T-helper 2 cell treated with Interferon-gamma antibody and Interleukin-4, amounts not matched to agents 5 μg/mL and 100 μg/mL, for 36 hours (primary cell): Measurements from ENCODE around the gene GTPBP1.

Source experiments
- DNase-seq: peaks from one replicate; pipeline ENCODE4 v3.0.0; 2021; ENCODE audit warnings: low spot score
- H3K27ac Mint-ChIP-seq: one replicate; pipeline ENCODE4 v1.8.0; 2021; ENCODE audit warnings: mild to moderate bottlenecking, mixed read lengths
- H3K27me3 Mint-ChIP-seq: one replicate; pipeline ENCODE4 v1.8.0; 2021; ENCODE audit warnings: low read depth, mixed read lengths
- H3K36me3 Mint-ChIP-seq: one replicate; pipeline ENCODE4 v1.8.0; 2021; ENCODE audit warnings: low read depth, mixed read lengths
- H3K4me1 Mint-ChIP-seq: one replicate; pipeline ENCODE4 v1.8.0; 2021; ENCODE audit warnings: low read depth, mixed read lengths
- H3K4me3 Mint-ChIP-seq: one replicate; pipeline ENCODE4 v1.8.0; 2022; ENCODE audit warnings: mild to moderate bottlenecking, moderate library complexity, mixed read lengths
- H3K9me3 Mint-ChIP-seq: one replicate; pipeline ENCODE4 v1.8.0; 2021; ENCODE audit warnings: mixed read lengths

Gene GTPBP1

GRCh38 chr22:38759005-38759404 lies 53.3 kb downstream of the GTPBP1 start:
- Mint-ChIP-seq H3K27ac (peak overlapping the region; percentile 82), H3K4me1 (peaks cover 24% of the 10 kb centered on the region), H3K4me3 (peak overlapping the region; percentile 96), H3K36me3 (peaks cover 22% of the 10 kb centered on the region), H3K9me3 (no peaks in the 10 kb centered on the region), H3K27me3 (no peaks in the 10 kb centered on the region)
- DNase-seq: no peak

DNA sequence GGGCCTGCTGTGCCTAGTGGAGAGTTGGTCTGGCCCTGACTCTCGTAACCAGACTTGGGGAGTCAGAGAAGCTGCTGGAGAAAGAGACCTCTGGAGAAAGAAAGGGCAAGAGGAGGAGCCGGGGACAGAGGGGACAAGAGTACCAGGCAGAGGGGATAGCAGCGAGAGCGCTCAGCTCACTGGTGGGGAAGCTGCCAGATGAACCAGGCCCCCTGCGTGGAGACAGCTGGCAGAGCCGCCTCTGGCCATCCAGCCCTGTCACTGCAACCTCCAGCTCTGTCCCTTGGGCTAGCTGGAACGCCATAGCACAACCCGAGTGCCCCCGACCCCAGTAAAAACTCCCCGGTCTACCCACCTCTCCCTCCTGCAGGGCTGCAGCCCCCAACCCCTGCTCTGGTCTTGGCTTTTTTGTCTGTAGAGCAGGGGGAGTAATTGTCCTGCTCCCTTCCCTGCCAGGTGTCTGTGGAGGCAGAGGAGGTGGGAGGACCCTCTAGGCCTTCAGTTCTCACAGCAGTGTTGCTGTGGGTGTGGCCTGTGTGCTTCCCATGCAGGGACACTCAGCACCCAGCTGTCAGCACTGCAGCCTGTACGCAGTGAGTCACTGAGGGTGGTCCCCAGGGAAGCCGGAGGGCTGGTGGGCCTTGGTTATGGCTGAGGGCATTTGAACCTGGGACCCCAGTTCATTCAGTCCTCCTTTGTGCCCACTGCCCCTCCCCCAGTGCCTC lies 54.9 kb downstream of the GTPBP1 start:
- H3K9me3 Mint-ChIP-seq: no peaks in the 10 kb centered on the region
- H3K4me3 Mint-ChIP-seq: no peak overlapping the region
- no peak overlapping the region for H3K27ac Mint-ChIP-seq
- H3K36me3 Mint-ChIP-seq: peaks cover 11% of the 10 kb centered on the region
- no peak for DNase-seq
- H3K4me1 Mint-ChIP-seq: peaks cover 26% of the 10 kb centered on the region
- H3K27me3 Mint-ChIP-seq: no peaks in the 10 kb centered on the region

GRCh38 chr22:38761202-38762162 lies 55.7 kb downstream of the GTPBP1 start:
- no peak overlapping the region for H3K27ac Mint-ChIP-seq
- H3K4me1 Mint-ChIP-seq: peaks cover 26% of the 10 kb centered on the region
- no peak for DNase-seq
- H3K27me3 Mint-ChIP-seq: no peaks in the 10 kb centered on the region
- H3K36me3 Mint-ChIP-seq: peaks cover 9% of the 10 kb centered on the region
- no peak overlapping the region for H3K4me3 Mint-ChIP-seq
- H3K9me3 Mint-ChIP-seq: no peaks in the 10 kb centered on the region

DNA sequence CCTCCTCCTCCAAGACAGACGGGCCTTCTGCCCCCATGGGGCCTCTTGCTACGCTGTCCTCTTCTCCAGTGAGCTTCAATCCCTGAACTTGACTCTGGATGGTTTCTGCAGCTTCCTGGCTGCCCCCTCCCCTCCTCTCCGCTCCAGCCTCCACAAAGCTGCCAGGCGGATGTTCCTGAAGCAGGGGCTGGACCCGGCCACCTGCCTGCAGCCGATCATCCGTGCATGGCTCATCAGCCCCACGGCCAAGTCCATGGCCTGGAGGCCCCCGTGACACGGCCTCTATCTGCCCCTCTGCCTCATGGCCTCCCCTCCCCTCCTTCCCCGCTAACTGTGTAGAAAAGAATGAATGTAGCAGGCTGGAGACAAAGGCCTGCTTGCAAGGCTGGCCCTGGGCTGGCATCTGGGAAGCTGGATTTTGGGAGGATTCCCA lies 56.8 kb downstream of the GTPBP1 start:
- peaks cover 19% of the 10 kb centered on the region for H3K4me1 Mint-ChIP-seq
- no peak overlapping the region for H3K27ac Mint-ChIP-seq
- H3K9me3 Mint-ChIP-seq: no peaks in the 10 kb centered on the region
- H3K36me3 Mint-ChIP-seq: peaks cover 4% of the 10 kb centered on the region
- no peak overlapping the region for H3K4me3 Mint-ChIP-seq
- no peak for DNase-seq
- H3K27me3 Mint-ChIP-seq: no peaks in the 10 kb centered on the region

GRCh38 chr22:38766076-38766777 lies 60.5 kb downstream of the GTPBP1 start:
- H3K4me3 Mint-ChIP-seq: no peak overlapping the region
- H3K27ac Mint-ChIP-seq: no peak overlapping the region
- H3K27me3 Mint-ChIP-seq: no peaks in the 10 kb centered on the region
- H3K9me3 Mint-ChIP-seq: no peaks in the 10 kb centered on the region
- peaks cover 5% of the 10 kb centered on the region for H3K4me1 Mint-ChIP-seq
- H3K36me3 Mint-ChIP-seq: no peaks in the 10 kb centered on the region
- no peak for DNase-seq

DNA sequence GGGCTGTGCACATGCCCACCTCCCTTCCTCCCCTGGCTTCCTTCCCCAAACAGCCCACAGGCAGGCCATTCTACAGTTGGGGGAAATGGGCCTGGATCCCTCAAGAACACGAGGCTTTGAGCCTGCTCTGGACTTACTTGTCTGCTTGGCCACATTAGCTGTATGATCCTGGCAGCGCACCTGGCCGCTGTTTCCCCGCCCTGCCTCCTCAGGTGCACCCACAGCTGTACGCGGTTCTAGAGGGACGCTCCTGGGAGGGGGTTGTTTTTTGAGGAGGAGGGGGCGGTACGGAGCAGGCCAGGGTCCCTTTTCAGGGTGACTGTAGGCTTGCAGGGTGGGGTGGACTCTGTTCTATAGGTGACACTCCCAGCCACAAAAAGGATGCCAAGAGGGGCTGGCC lies 61.6 kb downstream of the GTPBP1 start:
- Mint-ChIP-seq H3K9me3 (no peaks in the 10 kb centered on the region), H3K27ac (no peak overlapping the region), H3K27me3 (no peaks in the 10 kb centered on the region), H3K4me1 (peaks cover 5% of the 10 kb centered on the region), H3K36me3 (no peaks in the 10 kb centered on the region), H3K4me3 (no peak overlapping the region)
- DNase-seq: no peak

DNA sequence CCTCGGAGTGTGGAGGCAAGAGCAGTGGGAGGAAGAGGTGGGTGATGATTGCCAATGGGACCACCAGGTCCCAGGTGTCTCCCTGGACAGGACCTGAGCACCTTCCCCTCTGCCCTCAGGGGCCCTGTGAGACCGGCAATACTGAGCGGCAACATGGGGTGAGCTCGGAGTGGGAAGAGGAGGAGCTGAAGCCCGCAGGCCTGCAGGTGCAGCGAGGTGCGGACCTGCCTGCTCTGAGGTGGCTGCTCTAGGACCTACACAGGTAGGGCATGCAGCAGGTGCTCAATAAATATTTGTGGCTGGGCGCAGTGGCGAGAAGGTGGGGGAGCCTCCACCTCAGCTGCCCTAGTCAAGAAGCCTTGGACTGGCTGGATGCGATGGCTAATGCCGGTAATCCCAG lies 62.3 kb downstream of the GTPBP1 start:
- Mint-ChIP-seq H3K36me3 (no peaks in the 10 kb centered on the region), H3K27ac (no peak overlapping the region), H3K9me3 (no peaks in the 10 kb centered on the region), H3K27me3 (no peaks in the 10 kb centered on the region), H3K4me3 (no peak overlapping the region), H3K4me1 (peaks cover 5% of the 10 kb centered on the region)
- DNase-seq: no peak

GRCh38 chr22:38770257-38770949 lies 64.7 kb downstream of the GTPBP1 start:
- no peaks in the 10 kb centered on the region for H3K9me3 Mint-ChIP-seq
- no peaks in the 10 kb centered on the region for H3K27me3 Mint-ChIP-seq
- DNase-seq: no peak
- no peaks in the 10 kb centered on the region for H3K36me3 Mint-ChIP-seq
- peaks cover 5% of the 10 kb centered on the region for H3K4me1 Mint-ChIP-seq
- no peak overlapping the region for H3K27ac Mint-ChIP-seq
- no peak overlapping the region for H3K4me3 Mint-ChIP-seq

- H3K9me3 Mint-ChIP-seq: no peaks in the 10 kb centered on the region
- DNase-seq: no peak
- no peaks in the 10 kb centered on the region for H3K36me3 Mint-ChIP-seq
- peaks cover 5% of the 10 kb centered on the region for H3K4me1 Mint-ChIP-seq
- H3K27me3 Mint-ChIP-seq: no peaks in the 10 kb centered on the region
- no peak overlapping the region for H3K27ac Mint-ChIP-seq
- H3K4me3 Mint-ChIP-seq: no peak overlapping the region
Observed at GRCh38 chr22:38772623-38772873, 66.8 kb downstream of the GTPBP1 start.

DNA sequence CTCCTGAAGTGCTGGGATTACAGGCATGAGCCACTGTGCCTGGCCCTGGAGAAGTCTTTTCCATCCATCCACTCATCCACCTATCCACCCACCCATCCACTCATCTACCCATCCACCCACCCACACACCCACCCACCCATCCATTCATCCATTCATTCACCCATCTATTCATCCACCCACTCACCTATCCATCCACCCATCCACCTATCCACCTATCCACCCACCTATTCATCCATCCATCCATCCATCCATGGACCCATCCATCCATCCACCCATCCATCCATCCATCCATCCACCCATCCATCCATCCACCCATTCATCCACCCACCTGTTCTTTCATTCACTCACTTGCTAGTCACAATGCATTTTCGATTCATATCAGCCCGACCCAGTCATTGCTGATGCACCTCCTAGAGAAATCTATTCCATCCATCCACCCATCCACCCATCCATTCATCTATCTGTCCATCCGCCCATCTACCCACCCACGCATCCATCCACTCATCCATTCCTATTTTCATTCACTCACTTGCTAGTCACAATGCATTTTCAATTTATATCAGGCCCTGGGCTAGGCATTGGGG lies 67.7 kb downstream of the GTPBP1 start:
- no peak for DNase-seq
- Mint-ChIP-seq H3K4me1 (peaks cover 5% of the 10 kb centered on the region), H3K36me3 (no peaks in the 10 kb centered on the region), H3K4me3 (no peak overlapping the region), H3K9me3 (no peaks in the 10 kb centered on the region), H3K27ac (no peak overlapping the region), H3K27me3 (no peaks in the 10 kb centered on the region)

- Mint-ChIP-seq H3K4me3 (no peak overlapping the region), H3K27ac (no peak overlapping the region), H3K4me1 (peaks cover 3% of the 10 kb centered on the region), H3K36me3 (no peaks in the 10 kb centered on the region), H3K9me3 (no peaks in the 10 kb centered on the region), H3K27me3 (no peaks in the 10 kb centered on the region)
- no peak for DNase-seq
Observed at GRCh38 chr22:38774496-38775166, 68.9 kb downstream of the GTPBP1 start.

GRCh38 chr22:38775656-38776055 lies 69.9 kb downstream of the GTPBP1 start:
- Mint-ChIP-seq H3K36me3 (no peaks in the 10 kb centered on the region), H3K4me3 (no peak overlapping the region), H3K27ac (no peak overlapping the region), H3K9me3 (no peaks in the 10 kb centered on the region), H3K27me3 (no peaks in the 10 kb centered on the region), H3K4me1 (peaks cover 3% of the 10 kb centered on the region)
- DNase-seq: no peak

DNA sequence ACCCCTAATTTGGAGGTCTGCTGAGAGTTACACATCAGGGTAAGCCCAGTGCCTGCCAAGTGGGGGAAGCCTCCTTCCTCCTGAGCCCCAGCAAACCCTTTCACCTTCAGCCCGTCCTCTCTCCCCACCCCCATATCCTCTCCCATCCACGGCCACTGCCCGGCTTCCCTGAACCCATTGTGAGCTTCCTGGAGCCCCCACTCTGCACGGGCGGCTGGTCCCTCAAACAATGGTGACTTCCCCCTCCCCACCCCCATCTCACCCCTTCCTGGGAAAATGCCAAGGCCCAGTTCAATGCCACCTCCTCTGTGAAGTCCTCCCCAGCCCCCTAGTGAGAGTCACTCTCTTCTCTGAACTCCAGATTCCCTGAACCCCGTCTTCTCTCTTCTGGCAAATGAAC lies 70.3 kb downstream of the GTPBP1 start:
- Mint-ChIP-seq H3K4me1 (peaks cover 3% of the 10 kb centered on the region), H3K27ac (no peak overlapping the region), H3K9me3 (no peaks in the 10 kb centered on the region), H3K36me3 (no peaks in the 10 kb centered on the region), H3K27me3 (no peaks in the 10 kb centered on the region), H3K4me3 (no peak overlapping the region)
- DNase-seq: no peak
